ENCODE measurements around the gene FOXO1.

Gene FOXO1

GRCh38 chr13:40572961-40573360 is 93.5 kb downstream of the FOXO1 start:
- DNase-seq: no peak

- DNase-seq: no peak
Measured at GRCh38 chr13:40571338-40571963, 95.0 kb downstream of the FOXO1 start.

GRCh38 chr13:40570930-40571329 is 95.5 kb downstream of the FOXO1 start:
- no peak for DNase-seq

- no peak for DNase-seq
Measured at GRCh38 chr13:40569024-40569350, 97.5 kb downstream of the FOXO1 start.

- DNase-seq: no peak
Measured at GRCh38 chr13:40568246-40569023, 98.0 kb downstream of the FOXO1 start.

GRCh38 chr13:40566811-40567210 is 99.6 kb downstream of the FOXO1 start:
- no peak for DNase-seq

- no peak for DNase-seq
Measured at GRCh38 chr13:40565282-40566148, 100.9 kb downstream of the FOXO1 start.

- DNase-seq: no peak
Measured at GRCh38 chr13:40564342-40565001, 102.0 kb downstream of the FOXO1 start.

GRCh38 chr13:40563350-40564125 is 102.9 kb downstream of the FOXO1 start:
- no peak for DNase-seq

- DNase-seq: no peak
Measured at GRCh38 chr13:40562975-40563349, 103.5 kb downstream of the FOXO1 start.

- no peak for DNase-seq
Measured at GRCh38 chr13:40559915-40560314, 106.5 kb downstream of the FOXO1 start.

GRCh38 chr13:40558656-40559055 is 107.8 kb downstream of the FOXO1 start:
- DNase-seq: no peak

- DNase-seq: no peak
Measured at GRCh38 chr13:40556453-40556852, 110.0 kb downstream of the FOXO1 start.

- no peak for DNase-seq
Measured at GRCh38 chr13:40553356-40553755, 113.1 kb downstream of the FOXO1 start.

- DNase-seq: no peak
Measured at GRCh38 chr13:40552895-40553294, 113.5 kb downstream of the FOXO1 start.

GRCh38 chr13:40550130-40550529 is 116.3 kb downstream of the FOXO1 start:
- no peak for DNase-seq

- DNase-seq: no peak
Measured at GRCh38 chr13:40549500-40550094, 116.8 kb downstream of the FOXO1 start.

GRCh38 chr13:40547591-40548315 is 118.7 kb downstream of the FOXO1 start:
- no peak for DNase-seq

GRCh38 chr13:40546047-40546446 is 120.4 kb downstream of the FOXO1 start:
- DNase-seq: no peak

- no peak for DNase-seq
Measured at GRCh38 chr13:40540328-40541044, 126.0 kb downstream of the FOXO1 start.

Measured in SHP77 treated with DMSO at 0.1 percent for 48 hours (cell line).